ENCODE data around the gene CMC1.

CMC1 gene

DNA sequence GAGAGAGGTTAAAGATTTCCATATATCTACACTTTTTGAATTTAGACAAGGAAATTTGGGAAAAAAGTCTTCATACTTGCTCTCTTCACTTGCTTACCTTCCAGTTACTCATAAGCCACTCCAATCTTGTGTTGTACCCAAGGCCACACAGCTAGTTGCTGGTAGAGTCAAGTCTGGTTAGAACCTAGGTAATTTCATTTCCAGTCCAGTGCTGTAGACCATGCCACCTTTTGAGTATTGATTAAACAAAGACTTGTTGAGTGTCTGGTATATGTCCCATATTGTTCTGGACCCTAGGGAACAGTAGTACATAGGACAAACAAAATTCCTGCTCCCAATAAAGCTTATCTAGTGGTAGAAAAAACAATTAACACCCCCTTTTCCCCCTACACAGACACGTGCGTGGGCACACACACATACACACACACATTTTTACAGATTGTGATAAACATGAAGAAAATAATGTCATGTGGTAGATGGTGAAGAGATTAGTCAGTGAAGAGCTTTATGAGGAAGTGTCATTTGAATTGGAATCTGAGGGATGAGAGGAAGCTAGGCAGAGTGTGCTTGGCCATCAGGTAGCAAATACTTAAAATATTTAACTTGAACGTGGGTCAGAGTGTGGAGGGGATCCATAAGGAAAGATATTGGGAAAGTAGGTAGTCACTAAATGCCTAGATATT is 2.1 kb downstream of the CMC1 start:
- no peak overlapping the region for H3K4me3 ChIP-seq (ENCODE audit: low read depth, low read length, poor library complexity, severe bottlenecking)
- no peaks in the 10 kb centered on the region for H3K27me3 ChIP-seq (ENCODE audit: insufficient read depth, low read length)
- no peak overlapping the region for H2AFZ ChIP-seq (ENCODE audit: low read length)
- peaks cover 31% of the 10 kb centered on the region for H3K4me1 ChIP-seq (ENCODE audit: insufficient read depth, low read length, severe bottlenecking)
- no peak overlapping the region for H3K9ac ChIP-seq (ENCODE audit: low read length)
- H4K20me1 ChIP-seq (ENCODE audit: insufficient read depth, low read length), result no peaks in the 10 kb centered on the region
- peaks cover 47% of the 10 kb centered on the region for H3K79me2 ChIP-seq (ENCODE audit: insufficient read depth, low read length)
- H3F3A ChIP-seq (ENCODE audit: insufficient read depth, low read length), result no peaks in the 10 kb centered on the region
- H3K9me3 ChIP-seq (ENCODE audit: low read length), result no peaks in the 10 kb centered on the region
- H3K4me2 ChIP-seq (ENCODE audit: low read length), result no peak overlapping the region
- H3K36me3 ChIP-seq (ENCODE audit: insufficient read depth, low read length), result no peaks in the 10 kb centered on the region
- H3K9me2 ChIP-seq (ENCODE audit: low read depth, low read length), result no peaks in the 10 kb centered on the region
- TF ChIP-seq EZH2 (IDR thresholded peaks at IDR 0.05; ENCODE audit: borderline replicate concordance, low read length), result no peak
- no peak for TF ChIP-seq CTCF (IDR thresholded peaks at IDR 0.05; ENCODE audit: low read length)
- H3K27ac ChIP-seq (ENCODE audit: low read depth, low read length, poor library complexity, severe bottlenecking), result no peak overlapping the region

DNA sequence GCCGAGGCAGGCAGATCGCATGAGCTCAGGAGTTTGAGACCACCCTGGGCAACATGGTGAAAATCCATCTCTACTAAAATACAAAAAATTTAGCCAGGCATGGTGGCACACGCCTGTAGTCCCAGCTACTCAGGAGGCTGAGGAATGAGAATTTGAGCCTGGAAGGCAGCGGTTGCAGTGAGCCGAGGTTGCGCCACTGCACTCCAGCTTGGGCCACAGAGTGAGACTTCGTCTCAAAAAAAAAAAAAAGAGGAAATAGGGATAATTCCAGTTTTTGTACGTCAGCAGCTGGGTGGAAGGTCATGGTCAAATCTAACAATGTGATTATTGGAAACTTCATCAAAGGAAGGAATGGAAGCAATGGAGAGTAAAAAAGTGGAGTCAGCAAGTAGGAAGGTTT is 3.1 kb downstream of the CMC1 start:
- no peaks in the 10 kb centered on the region for H4K20me1 ChIP-seq (ENCODE audit: insufficient read depth, low read length)
- no peaks in the 10 kb centered on the region for H3F3A ChIP-seq (ENCODE audit: insufficient read depth, low read length)
- H3K79me2 ChIP-seq (ENCODE audit: insufficient read depth, low read length), result peaks cover 47% of the 10 kb centered on the region
- H3K4me3 ChIP-seq (ENCODE audit: low read depth, low read length, poor library complexity, severe bottlenecking), result no peak overlapping the region
- no peak overlapping the region for H3K27ac ChIP-seq (ENCODE audit: low read depth, low read length, poor library complexity, severe bottlenecking)
- H3K27me3 ChIP-seq (ENCODE audit: insufficient read depth, low read length), result no peaks in the 10 kb centered on the region
- no peak for TF ChIP-seq EZH2 (IDR thresholded peaks at IDR 0.05; ENCODE audit: borderline replicate concordance, low read length)
- no peak for TF ChIP-seq CTCF (IDR thresholded peaks at IDR 0.05; ENCODE audit: low read length)
- H3K4me2 ChIP-seq (ENCODE audit: low read length), result no peak overlapping the region
- no peak overlapping the region for H2AFZ ChIP-seq (ENCODE audit: low read length)
- H3K4me1 ChIP-seq (ENCODE audit: insufficient read depth, low read length, severe bottlenecking), result peaks cover 31% of the 10 kb centered on the region
- H3K9me2 ChIP-seq (ENCODE audit: low read depth, low read length), result no peaks in the 10 kb centered on the region
- no peaks in the 10 kb centered on the region for H3K36me3 ChIP-seq (ENCODE audit: insufficient read depth, low read length)
- no peak overlapping the region for H3K9ac ChIP-seq (ENCODE audit: low read length)
- no peaks in the 10 kb centered on the region for H3K9me3 ChIP-seq (ENCODE audit: low read length)

DNA sequence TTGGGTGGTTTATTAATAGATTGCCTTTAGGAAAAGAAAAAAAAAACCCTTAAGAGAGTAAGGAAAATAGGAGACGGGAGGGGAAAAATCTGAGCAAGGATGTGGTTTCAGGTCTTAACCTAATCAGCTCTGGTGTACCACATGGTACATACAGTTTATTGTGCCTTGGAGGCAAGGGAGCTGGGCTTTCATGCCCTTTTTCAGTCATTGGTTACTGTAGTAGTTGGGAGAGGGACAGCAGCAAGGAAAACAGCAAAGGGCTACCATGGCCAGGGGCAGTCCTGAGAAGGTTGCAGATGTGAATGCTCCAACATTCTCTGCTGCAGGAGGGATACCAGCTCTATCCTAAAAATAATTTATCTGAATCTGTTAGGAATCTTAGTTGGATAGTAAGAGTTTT is 5.9 kb downstream of the CMC1 start:
- Histone ChIP-seq H3K9ac (ENCODE audit: low read length) (no peak overlapping the region), H3K27ac (ENCODE audit: low read depth, low read length, poor library complexity, severe bottlenecking) (no peak overlapping the region), H2AFZ (ENCODE audit: low read length) (no peak overlapping the region), H3K9me3 (ENCODE audit: low read length) (no peaks in the 10 kb centered on the region), H3F3A (ENCODE audit: insufficient read depth, low read length) (no peaks in the 10 kb centered on the region), H3K27me3 (ENCODE audit: insufficient read depth, low read length) (no peaks in the 10 kb centered on the region), H3K9me2 (ENCODE audit: low read depth, low read length) (no peaks in the 10 kb centered on the region), H3K36me3 (ENCODE audit: insufficient read depth, low read length) (no peaks in the 10 kb centered on the region), H3K79me2 (ENCODE audit: insufficient read depth, low read length) (peaks cover 42% of the 10 kb centered on the region), H3K4me2 (ENCODE audit: low read length) (no peak overlapping the region), H3K4me1 (ENCODE audit: insufficient read depth, low read length, severe bottlenecking) (peaks cover 36% of the 10 kb centered on the region), H3K4me3 (ENCODE audit: low read depth, low read length, poor library complexity, severe bottlenecking) (no peak overlapping the region), H4K20me1 (ENCODE audit: insufficient read depth, low read length) (no peaks in the 10 kb centered on the region)
- no peak for TF ChIP-seq CTCF (IDR thresholded peaks at IDR 0.05; ENCODE audit: low read length)
- TF ChIP-seq EZH2 (IDR thresholded peaks at IDR 0.05; ENCODE audit: borderline replicate concordance, low read length), result no peak
